NK-92 (cell line): ENCODE data around the gene SLC45A2.
"Not testable (repeated sequence)": the region's sequence is repeated elsewhere in the genome, so short reads cannot be mapped to it uniquely, and the experiment has no call there.

ENCODE experiments used
- DNase-seq: peaks from one replicate; lab custom pipeline; 2025; ENCODE audit not compliant: unreplicated experiment; lab: John Stamatoyannopoulos, UW

Gene SLC45A2

GRCh38 chr5:33969572-33970452 is 14.7 kb downstream of the SLC45A2 start:
- DNase-seq, result no peak

- DNase-seq, result no peak
Measured at GRCh38 chr5:33968211-33969005, 16.1 kb downstream of the SLC45A2 start.

GRCh38 chr5:33966805-33967204 is 17.7 kb downstream of the SLC45A2 start:
- no peak for DNase-seq

GRCh38 chr5:33964132-33964700 is 20.3 kb downstream of the SLC45A2 start:
- DNase-seq, result no peak

- DNase-seq, result no peak
Measured at GRCh38 chr5:33958176-33958575, 26.3 kb downstream of the SLC45A2 start.

GRCh38 chr5:33957577-33958150 is 26.8 kb downstream of the SLC45A2 start:
- no peak for DNase-seq

- not testable (repeated sequence) for DNase-seq
Measured at GRCh38 chr5:33952175-33952574, 32.3 kb downstream of the SLC45A2 start.

- DNase-seq, result no peak
Measured at GRCh38 chr5:33944543-33945132, 39.9 kb downstream of the SLC45A2 start.

- no peak for DNase-seq
Measured at GRCh38 chr5:33941090-33941489, 43.4 kb downstream of the SLC45A2 start.

GRCh38 chr5:33939556-33940262 is 44.8 kb downstream of the SLC45A2 start:
- DNase-seq, result no peak

GRCh38 chr5:33938881-33939280 is 45.6 kb downstream of the SLC45A2 start:
- no peak for DNase-seq

GRCh38 chr5:33938507-33938796 is 46.0 kb downstream of the SLC45A2 start:
- DNase-seq, result no peak

GRCh38 chr5:33937707-33938506 is 46.6 kb downstream of the SLC45A2 start:
- no peak for DNase-seq

GRCh38 chr5:33937017-33937706 is 47.3 kb downstream of the SLC45A2 start:
- no peak for DNase-seq

GRCh38 chr5:33936381-33937016 is 48.0 kb downstream of the SLC45A2 start, which contains the start of gene RXFP3:
Gene RXFP3 (plus strand): TSS chr5:33936386. CDS start chr5:33936741, 355 bp downstream.
- DNase-seq, result no peak

GRCh38 chr5:33936004-33936380 is 48.5 kb downstream of the SLC45A2 start:
- no peak for DNase-seq

- DNase-seq, result no peak
Measured at GRCh38 chr5:33934176-33934575, 50.3 kb downstream of the SLC45A2 start.

- DNase-seq, result no peak
Measured at GRCh38 chr5:33933723-33934169, 50.7 kb downstream of the SLC45A2 start.

GRCh38 chr5:33931136-33931535 is 53.4 kb downstream of the SLC45A2 start:
- DNase-seq, result no peak
